HG03342 (cell line): ENCODE measurements around the gene CHIC1.

Experiments used
- ATAC-seq: cut with Tn5 transposase; IDR thresholded peaks from one replicate; pipeline ENCODE4 v1.9.1; 2021; ENCODE audit warnings: mild to moderate bottlenecking, moderate library complexity; ENCODE audit not compliant: unreplicated experiment

Gene CHIC1

GRCh38 chrX:73728602-73729001 is 165.6 kb downstream of the CHIC1 start:
- no peak for ATAC-seq
